GM18858 (cell line): ENCODE data around the gene INPP5A.

ENCODE experiments used
- ATAC-seq: cut with Tn5 transposase; IDR thresholded peaks from one replicate; pipeline ENCODE4 v1.9.1; 2021; ENCODE audit not compliant: unreplicated experiment

The INPP5A gene

DNA sequence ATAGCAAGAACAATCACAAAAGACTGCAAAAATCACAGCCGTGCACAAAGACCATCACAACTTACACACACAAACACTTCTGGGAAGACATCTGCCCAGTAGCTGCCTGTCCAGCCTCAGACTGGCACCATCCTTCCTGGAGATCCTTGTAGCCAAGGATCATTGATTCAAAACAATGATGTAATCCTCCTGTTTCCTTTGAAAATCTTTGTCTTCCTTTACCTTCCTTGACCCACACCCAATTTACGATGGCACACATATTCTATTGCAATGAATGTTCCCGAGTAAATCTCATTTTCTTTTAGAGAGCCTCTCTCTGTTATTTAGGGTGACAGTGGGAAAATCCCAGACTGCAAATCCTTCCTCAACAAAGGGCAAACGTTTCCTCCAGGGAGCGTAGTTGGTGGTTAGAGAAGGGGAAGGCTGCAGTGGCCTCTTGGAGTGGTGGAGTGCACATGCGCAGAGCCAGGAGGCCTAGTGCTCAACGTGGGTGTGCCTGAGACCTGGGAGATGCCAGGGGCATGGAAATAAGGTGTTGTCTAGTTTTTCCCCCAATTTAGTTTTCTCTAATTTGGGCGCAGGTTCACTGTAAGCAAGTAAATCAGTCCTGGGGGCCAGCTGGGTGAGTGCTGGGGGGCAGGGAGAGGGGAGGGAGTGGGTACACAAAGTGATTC is 3.1 kb upstream of the INPP5A start:
- ATAC-seq = no peak

DNA sequence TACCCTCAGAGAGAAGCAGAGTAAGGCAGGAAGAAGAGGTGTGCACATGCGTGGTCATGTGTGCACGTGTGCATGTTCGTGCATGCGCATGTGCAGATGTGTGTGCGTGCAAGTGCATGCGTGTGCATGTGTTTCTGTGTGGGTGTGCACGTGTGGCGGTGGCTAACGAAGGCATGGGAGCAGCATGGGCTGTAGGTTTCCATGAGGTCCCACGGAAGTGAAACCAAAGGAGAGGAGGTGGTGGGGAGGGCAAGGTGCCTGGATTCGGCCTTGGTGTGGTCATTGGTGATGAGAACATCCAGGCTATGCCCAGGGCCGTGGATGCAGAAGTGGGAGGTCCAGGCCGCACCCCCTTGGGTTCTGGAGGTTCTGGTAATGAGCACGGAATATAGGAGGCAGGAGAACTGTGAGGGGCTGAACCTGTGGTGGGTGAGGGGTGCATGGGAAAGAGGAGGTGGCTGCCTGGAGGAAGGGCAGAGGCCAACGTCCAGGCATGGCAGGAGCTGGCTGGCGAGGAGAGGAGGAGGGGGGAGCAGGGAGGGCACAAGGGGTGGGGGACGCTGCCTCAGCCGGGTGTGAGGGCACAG is 2.4 kb upstream of the INPP5A start:
- ATAC-seq = no peak

DNA sequence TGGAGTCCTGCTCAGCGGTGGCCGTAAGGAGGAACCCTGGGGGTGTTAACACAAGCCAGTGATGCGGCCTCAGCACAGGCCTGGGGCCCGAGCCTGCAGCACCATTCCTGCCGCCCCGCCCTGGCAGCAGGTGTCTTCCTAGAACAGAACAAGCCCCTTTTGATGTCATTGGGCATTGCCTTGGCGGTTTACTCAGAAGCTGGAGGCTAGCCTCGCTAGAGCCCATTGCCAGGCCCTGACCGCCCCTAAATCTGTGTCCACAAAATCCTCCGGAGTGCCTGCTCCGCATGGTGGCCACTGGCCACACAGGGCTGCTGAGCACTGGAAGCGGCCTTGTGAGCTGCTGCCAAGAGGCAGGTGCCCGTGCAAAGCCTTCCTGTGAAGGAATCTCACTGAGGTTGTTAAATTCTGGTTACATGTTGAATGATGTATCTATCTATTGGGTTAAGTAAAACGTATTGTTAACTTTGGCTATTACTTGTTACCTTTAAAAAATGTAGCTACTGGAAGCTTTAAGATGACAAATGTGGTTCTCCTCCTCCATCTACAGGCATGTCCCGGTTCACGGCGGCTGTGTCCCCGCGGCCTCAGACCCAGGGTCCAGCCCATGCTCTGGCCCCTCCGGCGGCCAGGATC is 1.2 kb upstream of the INPP5A start:
- ATAC-seq = no peak

DNA sequence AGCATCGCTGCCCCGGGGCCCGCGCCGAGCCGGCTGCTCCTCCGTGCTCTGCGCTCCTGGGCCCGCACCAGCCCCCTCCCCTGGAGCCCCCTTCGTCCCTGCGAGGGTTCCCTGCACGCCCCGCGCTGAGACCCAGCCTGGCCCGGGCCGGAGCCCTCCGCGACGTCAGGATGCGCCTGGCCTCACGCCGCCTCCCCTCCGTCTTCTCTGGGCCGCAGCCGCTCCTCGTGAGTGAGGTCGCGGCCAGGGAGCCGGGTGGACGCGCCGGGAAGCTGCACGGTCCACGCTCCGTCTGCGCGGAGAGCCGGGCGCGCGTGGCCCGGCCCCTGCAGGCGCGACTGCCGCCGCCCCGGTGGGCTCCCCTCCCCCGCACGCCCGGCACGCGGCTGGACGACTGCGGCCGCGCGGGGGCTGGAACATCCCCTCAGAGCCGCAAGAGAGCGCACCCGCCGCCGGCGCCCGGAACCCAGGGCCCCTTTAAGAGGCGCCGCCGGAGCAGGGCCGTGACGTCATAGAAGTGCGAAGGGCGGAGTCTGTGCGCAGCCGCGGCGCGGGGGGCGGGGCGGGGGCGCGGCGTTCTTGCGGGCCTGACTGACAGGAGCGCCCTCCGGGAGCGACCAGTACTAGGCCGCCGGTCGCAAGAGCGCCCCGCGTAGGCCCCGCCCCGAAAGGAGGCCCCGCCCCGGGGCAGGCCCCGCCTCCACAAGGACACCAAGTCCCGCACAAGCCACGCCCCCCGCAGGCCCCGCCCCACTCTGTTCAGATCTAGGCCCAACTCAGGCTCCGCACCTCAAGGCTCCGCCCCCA is 507 bp upstream of the INPP5A start:
- ATAC-seq = peak; percentile 82

DNA sequence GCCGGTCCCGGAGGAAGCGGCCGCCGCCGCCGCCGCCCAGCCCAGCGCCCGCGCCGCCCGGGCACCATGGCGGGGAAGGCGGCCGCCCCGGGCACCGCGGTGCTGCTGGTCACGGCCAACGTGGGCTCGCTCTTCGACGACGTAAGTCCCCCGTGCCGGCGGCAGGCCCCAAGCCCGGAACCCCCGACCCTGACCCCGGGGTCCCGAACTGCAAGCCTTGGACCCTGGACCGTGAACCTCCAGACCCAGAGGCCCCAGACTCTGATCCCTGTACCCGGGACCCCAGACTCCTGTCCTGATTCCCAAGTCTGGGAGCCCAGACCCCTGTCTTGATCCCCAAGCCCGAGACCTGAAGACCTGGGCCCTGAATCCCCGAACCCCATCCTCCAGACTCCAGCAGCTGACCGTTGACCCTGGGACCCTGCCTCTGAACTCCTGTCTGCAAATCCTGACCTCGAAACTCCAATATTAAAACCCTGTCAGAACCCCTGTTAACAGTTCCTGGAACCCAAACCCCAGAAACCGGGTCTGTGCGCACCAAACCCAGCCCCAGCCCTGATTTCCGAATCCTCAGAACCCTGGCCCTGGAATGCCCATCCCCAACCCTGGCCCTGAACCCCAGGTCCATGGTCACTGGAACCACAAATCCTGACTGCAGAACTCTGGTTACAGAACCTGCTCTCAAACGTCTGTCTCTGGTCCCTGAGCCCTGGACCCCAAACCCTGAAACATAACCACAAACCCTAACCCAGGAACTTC is 623 bp downstream of the INPP5A start:
- ATAC-seq = no peak

DNA sequence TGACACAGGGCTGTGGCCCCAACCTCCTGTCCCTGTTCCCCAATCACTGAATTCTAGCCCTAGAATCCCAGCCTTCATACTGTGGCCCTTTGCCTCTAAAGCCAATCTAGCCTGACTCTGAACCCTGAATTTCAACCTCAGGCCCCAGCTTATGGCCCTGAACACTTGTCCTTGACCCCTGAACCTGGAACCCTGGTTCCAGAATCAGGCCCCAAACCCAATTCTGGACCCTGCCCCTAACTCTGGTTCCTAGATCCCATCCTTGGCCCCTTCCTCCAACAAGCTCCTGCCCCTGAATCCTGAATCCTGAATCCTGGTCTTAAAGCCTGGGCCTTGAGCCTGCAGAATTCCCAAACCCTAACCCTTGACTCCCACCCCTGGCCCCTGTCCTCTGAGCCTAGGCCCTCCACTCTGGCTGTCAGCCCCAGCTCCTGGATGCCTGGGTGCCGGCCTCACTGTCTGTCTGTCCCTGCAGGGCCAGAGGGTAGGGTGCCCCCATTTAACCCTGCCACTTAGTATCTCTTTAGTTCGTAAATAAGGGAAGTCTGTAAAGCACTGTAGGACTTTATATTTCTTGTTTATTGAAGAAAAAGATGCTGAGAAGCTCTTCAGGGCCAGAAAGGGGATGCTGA is 1.3 kb downstream of the INPP5A start:
- no peak for ATAC-seq

DNA sequence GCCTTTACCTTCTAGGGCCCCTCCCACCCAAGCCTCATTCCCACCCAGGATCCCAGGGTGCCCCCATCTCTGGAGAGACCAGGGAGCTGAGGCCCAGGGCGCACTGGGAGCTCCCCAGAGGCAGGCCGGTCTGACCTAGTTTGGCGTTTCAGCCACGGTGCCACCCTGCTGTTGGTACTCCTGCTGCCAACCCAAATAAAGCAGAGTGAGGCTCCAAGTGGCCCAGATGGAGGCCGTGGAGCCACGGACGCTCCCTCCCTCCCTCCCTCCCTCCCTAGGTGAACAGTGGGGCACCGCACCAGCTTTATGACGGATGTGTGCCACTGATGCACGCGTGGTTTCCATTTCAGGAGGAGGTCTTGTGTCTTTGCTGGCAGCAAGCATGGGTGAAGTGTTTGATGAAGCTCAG is 1.8 kb downstream of the INPP5A start:
- ATAC-seq = no peak

DNA sequence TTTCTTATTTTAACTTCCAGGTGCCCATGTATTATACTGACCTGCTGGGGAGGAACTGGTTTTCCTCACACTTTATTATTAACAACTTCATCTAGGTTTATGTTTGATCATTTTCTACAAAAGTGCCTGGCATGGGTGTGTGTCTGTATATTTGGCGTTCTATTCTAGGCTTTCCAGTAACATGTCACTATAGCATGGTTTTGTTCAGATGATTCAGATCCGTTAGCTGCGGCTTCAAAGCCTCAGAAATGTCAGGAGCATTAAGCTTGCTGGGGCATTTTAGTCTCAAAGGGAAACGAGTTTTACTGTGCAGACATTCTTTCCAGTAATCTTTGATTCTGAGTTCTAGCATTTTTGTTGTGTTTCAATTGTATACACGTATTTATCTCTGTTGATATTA is 2.3 kb downstream of the INPP5A start:
- no peak for ATAC-seq

DNA sequence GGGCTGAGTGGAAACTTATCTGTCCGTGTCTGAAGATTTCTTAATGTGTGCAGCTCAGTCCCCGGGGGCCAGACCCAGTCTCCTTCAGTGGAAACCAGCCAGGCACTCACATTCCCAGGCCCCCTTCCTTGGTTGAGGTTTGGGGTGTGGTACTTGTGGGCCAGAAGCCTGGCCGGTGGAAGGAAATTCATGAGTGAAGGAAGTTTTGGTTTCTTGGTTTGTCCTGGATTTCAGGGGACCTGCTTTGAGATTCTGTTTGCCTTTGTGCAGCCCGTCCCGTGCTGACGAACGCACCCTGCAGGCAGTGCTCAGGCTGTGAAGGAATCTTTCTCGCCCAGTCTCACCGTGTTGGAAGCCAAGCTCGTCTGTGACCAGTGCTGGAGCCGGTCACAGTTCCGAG is 2.9 kb downstream of the INPP5A start:
- ATAC-seq = no peak

DNA sequence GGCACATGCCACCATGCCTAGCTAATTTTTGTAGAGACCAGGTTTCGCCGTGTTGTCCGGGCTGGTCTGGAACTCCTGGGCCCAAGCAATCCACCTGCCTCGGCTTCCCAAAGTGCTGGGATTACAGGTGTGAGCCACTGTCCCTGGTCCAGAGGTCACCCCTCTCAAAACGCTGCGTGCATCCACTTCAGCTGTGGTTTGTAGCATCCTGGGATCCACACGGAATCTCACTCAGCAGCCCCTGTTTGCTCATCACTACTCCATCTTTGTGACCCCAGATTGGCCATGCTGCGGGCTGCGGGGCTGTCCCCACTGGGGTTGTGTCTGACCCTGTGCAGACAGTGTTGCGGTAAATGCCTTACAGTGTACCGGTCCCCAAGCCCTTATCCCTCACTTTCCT is 3.5 kb downstream of the INPP5A start:
- ATAC-seq = no peak

DNA sequence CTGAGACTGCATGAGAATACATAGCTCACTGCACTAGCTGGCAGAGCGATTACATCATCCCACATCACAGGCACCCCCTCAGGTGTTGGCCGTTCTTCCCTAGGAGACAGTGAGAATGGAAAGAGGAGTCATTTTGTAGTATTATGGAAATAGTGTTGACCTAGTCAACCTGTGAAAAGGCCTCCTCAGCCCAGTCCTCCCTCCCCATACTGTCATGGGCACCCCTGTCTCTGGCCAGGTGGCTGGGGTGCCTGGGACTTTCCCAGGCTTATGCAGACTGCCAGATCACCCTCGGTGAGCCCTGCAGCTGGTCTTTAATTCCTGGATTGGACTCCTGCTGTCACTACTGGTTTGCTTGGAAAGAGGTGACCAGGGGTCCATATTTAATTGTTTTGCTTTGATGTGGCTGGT is 4.0 kb downstream of the INPP5A start:
- ATAC-seq = no peak

DNA sequence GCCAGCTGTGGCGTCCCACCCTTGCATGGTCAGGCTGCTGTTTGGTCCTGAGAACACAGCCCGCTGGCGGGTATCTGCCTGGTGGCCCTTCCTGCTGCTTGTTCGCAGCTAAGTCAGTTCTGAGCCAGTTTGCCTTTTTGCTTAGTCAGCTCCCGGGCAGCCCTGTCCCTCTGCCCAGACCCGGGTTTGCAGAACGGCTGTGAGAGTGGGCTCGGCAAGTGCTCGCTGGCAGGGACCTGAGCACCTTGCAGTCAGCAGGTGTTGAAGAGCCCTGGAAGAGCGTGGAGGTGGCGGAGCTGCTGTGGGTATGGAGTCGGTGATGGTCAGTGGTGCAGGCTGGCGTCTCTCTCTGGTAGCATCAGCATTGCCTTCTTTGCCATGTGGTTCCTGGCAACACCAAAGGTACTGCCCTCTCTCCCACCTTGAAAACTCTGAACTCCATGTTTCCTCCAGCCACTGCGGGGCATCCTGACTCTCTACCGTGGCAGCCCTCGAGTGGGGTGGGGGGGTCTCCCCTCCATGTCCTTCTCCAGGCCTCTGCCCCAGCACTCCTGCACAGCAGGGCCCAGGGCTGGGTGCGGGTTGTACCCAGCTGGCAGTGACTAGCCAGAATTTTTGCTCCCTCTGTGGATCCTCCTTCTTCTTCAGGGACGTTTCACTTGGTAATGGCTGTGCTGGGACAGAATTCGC is 4.6 kb downstream of the INPP5A start:
- no peak for ATAC-seq

DNA sequence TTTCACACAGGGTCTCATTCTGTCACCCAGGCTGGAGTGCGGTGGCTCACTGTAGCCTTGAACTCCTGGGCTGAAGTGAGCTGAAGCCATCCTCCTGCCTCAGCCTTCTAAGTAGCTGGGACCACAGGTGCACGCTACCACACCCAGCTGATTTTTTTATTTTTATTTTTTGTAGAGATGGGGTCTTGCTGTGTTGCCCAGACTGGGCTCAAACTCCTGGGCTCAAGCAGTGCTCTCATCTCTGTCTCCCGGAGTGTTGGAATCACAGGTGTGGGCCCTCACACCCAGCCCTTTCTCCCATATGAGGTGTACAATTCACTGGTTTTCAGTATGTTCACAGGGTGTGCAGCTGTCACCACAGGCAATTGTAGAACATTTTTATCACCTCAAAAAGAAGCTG is 5.2 kb downstream of the INPP5A start:
- no peak for ATAC-seq

DNA sequence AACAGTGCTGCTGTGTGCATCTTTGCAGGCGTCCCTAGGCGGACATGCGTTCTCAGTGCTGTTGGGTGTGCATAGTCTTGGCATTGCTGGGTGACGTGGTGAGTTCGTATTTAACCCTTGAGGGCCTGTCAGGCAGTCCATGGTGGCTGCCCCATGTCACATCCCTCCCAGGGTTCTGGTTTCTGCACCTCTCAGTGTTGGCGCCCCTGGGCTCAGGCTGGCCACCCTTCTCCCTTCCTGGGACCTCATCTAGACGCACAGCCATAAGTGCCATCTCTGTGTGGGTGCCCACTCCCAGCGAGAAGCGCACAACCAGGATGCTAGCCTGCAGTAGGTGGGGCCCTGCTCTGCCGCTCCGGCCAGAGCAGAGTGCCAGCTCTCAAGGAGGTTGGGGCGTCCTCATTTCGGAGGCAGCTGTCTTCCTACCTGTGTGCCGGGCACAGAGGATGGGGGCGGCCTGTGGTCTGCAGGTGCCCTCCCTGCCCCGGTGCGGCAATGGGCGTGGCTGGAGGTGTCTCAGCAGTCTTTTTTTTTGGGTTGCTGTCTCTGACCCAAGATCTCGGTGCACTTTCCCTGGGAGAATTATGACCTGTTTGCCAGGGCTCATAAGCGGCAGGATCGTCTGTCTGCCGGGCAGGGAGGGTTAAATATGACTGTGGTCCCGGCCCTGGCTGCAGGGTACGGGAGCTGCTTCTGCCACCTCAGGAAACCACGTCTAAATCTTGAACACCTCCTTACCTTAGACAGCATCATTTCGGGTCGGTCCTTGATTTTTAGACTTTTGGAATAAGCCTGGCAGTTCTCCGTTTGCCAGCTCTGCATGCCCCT is 6.5 kb downstream of the INPP5A start:
- ATAC-seq = no peak

DNA sequence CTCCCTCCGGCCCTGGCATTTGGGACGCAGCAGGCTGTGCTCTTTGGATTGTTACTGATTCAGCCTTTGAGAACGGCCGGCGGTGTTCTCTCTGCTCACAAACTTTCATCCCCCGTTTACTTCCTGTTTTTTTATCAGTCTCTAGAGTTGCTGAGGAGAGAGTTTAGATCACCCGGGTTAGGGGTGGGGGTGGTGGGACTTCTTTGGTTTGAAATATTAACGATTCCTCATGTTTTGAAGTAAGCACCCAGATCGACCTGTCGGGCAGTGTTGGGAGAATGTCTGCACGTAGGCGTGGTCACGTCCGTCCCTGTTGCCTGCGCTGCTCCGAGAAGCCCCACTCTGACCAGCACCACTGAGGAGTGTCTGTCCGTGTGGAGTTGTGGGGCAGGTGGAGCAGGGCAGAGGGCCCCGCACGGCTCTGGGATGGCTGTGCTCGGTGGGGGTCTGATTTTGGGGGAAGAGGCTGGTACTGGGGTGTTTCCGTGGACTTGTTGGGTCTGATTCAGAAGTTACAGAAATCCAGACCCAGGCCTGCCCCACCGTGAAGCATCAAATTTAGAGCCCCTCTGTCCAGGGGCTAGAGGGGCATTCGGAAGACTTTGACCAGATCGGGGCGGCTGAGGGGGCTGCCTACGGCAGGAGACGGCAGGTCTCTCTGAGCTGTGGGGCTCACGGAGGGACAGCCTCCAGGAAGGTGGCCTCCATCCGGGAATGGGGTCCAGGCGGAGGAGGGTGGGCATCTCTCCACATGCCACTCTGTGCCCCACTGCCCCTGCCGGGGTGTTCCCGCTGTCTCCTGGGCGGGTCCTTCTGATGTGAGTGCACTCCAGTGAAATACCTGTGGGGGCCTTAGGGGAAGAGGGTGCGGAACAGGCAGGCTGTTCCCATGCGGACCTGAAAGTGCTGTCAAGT is 7.4 kb downstream of the INPP5A start:
- no peak for ATAC-seq

DNA sequence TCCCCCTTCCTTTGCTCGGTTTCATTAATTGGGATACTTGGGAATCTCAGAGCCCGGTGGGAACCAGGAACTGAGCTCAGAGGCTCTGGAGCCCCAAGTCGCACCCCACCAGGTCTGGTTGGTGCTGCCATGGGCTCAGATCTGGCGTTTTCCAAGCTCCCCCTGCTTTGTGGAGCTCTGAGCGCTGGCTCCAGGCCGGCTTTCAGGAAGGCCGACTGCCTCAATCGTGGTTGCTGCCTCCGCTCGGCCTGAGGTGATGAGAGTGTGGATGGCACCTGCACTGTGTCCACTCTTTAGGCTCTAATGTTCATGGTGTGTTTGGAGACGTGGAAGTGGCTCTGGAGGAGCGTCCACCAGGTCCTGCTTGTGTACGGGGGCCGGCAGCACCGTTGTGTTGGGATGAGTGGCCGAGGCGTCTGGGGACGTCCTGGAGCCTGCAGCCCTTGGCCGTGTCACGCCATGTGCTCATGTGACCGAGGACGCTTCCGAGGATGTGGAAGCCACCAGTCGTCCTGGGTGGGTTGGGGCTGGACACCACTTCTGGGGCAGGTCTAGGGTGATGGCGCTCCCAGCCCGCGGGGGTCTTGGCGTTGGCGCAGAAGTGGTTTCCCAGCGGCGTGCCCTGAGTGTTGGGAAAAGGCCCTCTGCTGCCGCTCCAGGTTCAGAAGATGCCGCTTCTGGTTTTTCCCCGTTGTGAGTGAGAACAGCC is 8.2 kb downstream of the INPP5A start:
- no peak for ATAC-seq

DNA sequence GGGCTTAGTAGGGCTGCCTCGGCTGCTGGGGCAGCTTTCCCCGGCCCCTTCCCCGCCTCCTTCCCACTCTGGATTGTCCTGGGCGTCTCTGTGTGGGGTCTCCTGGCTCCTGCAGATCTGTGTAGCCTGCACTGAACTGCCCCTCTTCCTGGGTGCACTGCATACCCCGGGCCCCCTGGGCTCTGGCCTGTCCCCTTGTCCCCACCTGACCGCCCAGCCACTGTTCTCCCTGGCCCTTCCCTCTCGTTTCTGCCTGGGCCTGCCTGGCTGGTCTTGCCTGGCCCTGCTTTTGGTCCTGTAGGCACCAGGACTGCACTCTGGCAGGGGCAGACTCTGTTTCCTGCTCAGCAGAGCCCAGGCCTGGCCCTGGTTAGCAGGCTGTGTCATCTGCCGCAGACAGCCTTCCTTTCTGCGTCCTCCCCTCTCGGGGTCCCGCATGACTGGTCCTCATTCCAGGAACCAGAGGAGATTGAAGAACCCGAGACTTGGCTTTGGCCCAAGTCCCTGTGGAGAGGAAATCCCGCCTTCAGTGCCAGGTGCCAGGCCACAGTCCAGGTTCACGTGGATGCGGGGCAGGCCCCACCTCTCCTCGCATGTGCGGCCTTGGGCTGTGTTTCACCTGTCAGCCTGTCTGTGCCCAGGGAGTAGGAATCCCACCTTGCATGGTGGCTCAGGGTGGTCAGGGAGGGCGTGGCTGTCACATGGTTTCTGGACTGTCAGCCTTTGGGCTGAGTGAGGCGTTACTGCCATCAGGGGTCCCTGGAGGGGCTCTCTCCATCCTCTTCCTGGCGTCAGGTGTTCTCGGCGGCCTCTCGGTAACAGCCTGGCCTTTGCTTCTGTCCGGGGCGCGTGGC is 9.2 kb downstream of the INPP5A start:
- no peak for ATAC-seq
